ENCODE measurements around the gene TOX4. TPM values are rescaled to one million over a fixed set of nuclear protein-coding genes. Genes with fewer than 3 reads are reported as not detected.

TOX4 gene
- total and polyA plus RNA-seq, 11 donors: 16.2 to 100 (median 86.9) TPM

- DNase-seq (no peak), ATAC-seq (no peak)
- TF ChIP-seq, protein P1, sequence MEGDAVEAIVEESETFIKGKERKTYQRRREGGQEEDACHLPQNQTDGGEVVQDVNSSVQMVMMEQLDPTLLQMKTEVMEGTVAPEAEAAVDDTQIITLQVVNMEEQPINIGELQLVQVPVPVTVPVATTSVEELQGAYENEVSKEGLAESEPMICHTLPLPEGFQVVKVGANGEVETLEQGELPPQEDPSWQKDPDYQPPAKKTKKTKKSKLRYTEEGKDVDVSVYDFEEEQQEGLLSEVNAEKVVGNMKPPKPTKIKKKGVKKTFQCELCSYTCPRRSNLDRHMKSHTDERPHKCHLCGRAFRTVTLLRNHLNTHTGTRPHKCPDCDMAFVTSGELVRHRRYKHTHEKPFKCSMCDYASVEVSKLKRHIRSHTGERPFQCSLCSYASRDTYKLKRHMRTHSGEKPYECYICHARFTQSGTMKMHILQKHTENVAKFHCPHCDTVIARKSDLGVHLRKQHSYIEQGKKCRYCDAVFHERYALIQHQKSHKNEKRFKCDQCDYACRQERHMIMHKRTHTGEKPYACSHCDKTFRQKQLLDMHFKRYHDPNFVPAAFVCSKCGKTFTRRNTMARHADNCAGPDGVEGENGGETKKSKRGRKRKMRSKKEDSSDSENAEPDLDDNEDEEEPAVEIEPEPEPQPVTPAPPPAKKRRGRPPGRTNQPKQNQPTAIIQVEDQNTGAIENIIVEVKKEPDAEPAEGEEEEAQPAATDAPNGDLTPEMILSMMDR (IDR thresholded peaks at IDR 0.05): no peak
- no peak for TF ChIP-seq POLR2A (IDR thresholded peaks at IDR 0.05)
- 86 to 98% (median 94%) methylated on average over 1 of the region's 1 CpG for WGBS, 4 donors
- intact Hi-C loops (cut with DNase I): loop anchor here in 3 of 10 donors (5.0 kb wide), 4 partner anchors 37 to 832 kb away; partner anchors contain the start of genes HNRNPC (in 1 of the 3), RAB2B (in 1 of the 3), RNASE4 (in 1 of the 3) and TOX4 (in 1 of the 3)
- Histone ChIP-seq H3K9me3 (no peaks in the 10 kb centered on the region), H3K4me3 (no peak overlapping the region), H3K36me3 (peaks cover 0 to 4% (median 0%) of the 10 kb centered on the region in 9 donors), H3K4me1 (peaks cover 0 to 17% (median 11%) of the 10 kb centered on the region in 12 donors), H3K27ac (no peak overlapping the region), H3K27me3 (no peaks in the 10 kb centered on the region)
These were observed 37.3 kb downstream of the TOX4 start for GRCh38 chr14:21514341-21514740.

DNA sequence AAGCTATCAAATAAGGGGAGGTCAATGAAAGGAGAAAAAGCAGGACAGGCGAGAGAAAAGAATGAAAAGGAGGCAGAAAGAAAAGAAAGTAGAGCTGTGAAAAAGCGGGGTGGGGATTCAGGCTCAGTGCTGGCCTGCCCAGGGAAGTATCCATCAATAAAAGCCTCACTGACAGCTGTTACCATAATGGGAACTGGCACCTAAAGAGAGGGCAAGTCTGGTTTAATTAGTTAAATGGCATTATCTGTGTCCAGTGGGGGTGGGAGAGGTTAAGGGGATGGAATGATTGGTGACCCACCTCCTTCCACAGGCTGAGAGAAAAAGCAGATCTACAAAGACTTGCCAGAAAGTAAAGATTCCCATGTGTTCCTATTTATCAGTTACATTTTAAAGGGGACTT, 41.7 kb downstream of the TOX4 start:
- no peaks in the 10 kb centered on the region for H3K36me3 ChIP-seq
- H3K27me3 ChIP-seq: no peaks in the 10 kb centered on the region
- TF ChIP-seq, protein P1 (IDR thresholded peaks at IDR 0.05): no peak
- TF ChIP-seq POLR2A (IDR thresholded peaks at IDR 0.05): no peak
- H3K27ac ChIP-seq: no peak overlapping the region
- H3K4me1 ChIP-seq: no peaks in the 10 kb centered on the region
- no peak overlapping the region for H3K4me3 ChIP-seq
- no peak for DNase-seq
- 68 to 88% (median 84%) methylated on average over 2 of the region's 2 CpGs for WGBS, 4 donors
- H3K9me3 ChIP-seq: no peaks in the 10 kb centered on the region
- intact Hi-C loops (cut with DNase I): no loop called here
- ATAC-seq: no peak

- WGBS, 4 donors: 85 to 100% (median 92%) methylated on average over 1 of the region's 1 CpG
- DNase-seq: no peak
- no peaks in the 10 kb centered on the region for H3K9me3 ChIP-seq
- no peaks in the 10 kb centered on the region for H3K27me3 ChIP-seq
- no peak for TF ChIP-seq POLR2A (IDR thresholded peaks at IDR 0.05)
- TF ChIP-seq, protein P1 (IDR thresholded peaks at IDR 0.05): no peak
- intact Hi-C loops (cut with DNase I): no loop called here
- no peak for ATAC-seq
- peaks cover 0 to 4% (median 0%) of the 10 kb centered on the region in 12 donors for H3K4me1 ChIP-seq
- no peak overlapping the region for H3K4me3 ChIP-seq
- no peak overlapping the region for H3K27ac ChIP-seq
- H3K36me3 ChIP-seq: no peaks in the 10 kb centered on the region
These were observed 43.8 kb downstream of the TOX4 start for GRCh38 chr14:21520767-21521166.

- no peaks in the 10 kb centered on the region for H3K36me3 ChIP-seq
- no peak overlapping the region for H3K27ac ChIP-seq
- H3K4me1 ChIP-seq: peaks cover 0 to 6% (median under 1%) of the 10 kb centered on the region in 12 donors
- TF ChIP-seq, protein P1 (IDR thresholded peaks at IDR 0.05): no peak
- no peak for TF ChIP-seq POLR2A (IDR thresholded peaks at IDR 0.05)
- H3K4me3 ChIP-seq: no peak overlapping the region
- no peak for DNase-seq
- intact Hi-C loops (cut with DNase I): no loop called here
- no peak for ATAC-seq
- H3K27me3 ChIP-seq: no peaks in the 10 kb centered on the region
- H3K9me3 ChIP-seq: no peaks in the 10 kb centered on the region
- 56 to 77% (median 68%) methylated on average over 2 of the region's 2 CpGs for WGBS, 4 donors
These were observed 44.5 kb downstream of the TOX4 start for GRCh38 chr14:21521501-21521900.
